H1 (cell line): ENCODE results near the gene SLIT3. TPM values are rescaled to one million over a fixed set of nuclear protein-coding genes. Genes with fewer than 3 reads are reported as not detected.

Experiments
- CTCF ChIA-PET: fragments of 300-600 bp; sonication (Branson Sonifier 250); formaldehyde crosslinking; loops from one replicate; lab custom pipeline; 2021; ENCODE audit not compliant: partially characterized antibody; lab: Charles Lee
- POLR2A ChIA-PET: fragments of 300-600 bp; sonication (Branson Sonifier 250); formaldehyde crosslinking; loops from one replicate; lab custom pipeline; 2021; ENCODE audit warnings: inconsistent platforms; ENCODE audit not compliant: partially characterized antibody; lab: Charles Lee
- DNase-seq, 2 experiments: peaks; one replicate each; pipeline versions ENCODE4 v3.0.0 to v3.0.0-alpha.2; 2010 to 2022; ENCODE audit warnings: low spot score in 2 of 2, low read depth in 1 of 2, mixed read lengths in 1 of 2
- FAIRE-seq: peaks from 2 replicates; lab custom pipeline; 2011; peaks lifted over from hg19 to GRCh38; lab: Jason Lieb, UNC
- H2AFZ ChIP-seq: 2 replicates; pipeline ENCODE4 v1.8.1; 2012; ENCODE audit warnings: low read length, inconsistent platforms
- H2AK5ac ChIP-seq: 2 replicates; pipeline ENCODE4 v1.6.1; 2013; ENCODE audit warnings: low read depth, low read length
- H2BK120ac ChIP-seq: replicated peaks from 2 replicates; pipeline ENCODE3; 2013; ENCODE audit warnings: low read depth, low read length, inconsistent platforms
- H2BK12ac ChIP-seq: 2 replicates; pipeline ENCODE4 v1.6.1; 2013; ENCODE audit warnings: low read depth, low read length
- H2BK15ac ChIP-seq: 2 replicates; pipeline ENCODE4 v1.6.1; 2013; ENCODE audit warnings: low read length
- H2BK20ac ChIP-seq: 2 replicates; pipeline ENCODE4 v1.6.1; 2013; ENCODE audit warnings: low read length
- H2BK5ac ChIP-seq: 2 replicates; pipeline ENCODE4 v1.6.1; 2013; ENCODE audit warnings: low read depth, low read length
- H3K14ac ChIP-seq: 2 replicates; pipeline ENCODE4 v1.6.1; 2013; ENCODE audit warnings: inconsistent platforms; ENCODE audit not compliant: insufficient read length
- H3K18ac ChIP-seq: 2 replicates; pipeline ENCODE4 v1.6.1; 2013; ENCODE audit warnings: low read length; ENCODE audit errors: extremely low read depth
- H3K23ac ChIP-seq: 2 replicates; pipeline ENCODE4 v1.6.1; 2013; ENCODE audit warnings: inconsistent platforms; ENCODE audit not compliant: insufficient read length
- H3K23me2 ChIP-seq: 2 replicates; pipeline ENCODE4 v1.6.1; 2013; ENCODE audit warnings: low read depth, low read length
- H3K27ac ChIP-seq: 2 replicates; pipeline ENCODE4 v1.6.1; 2011; ENCODE audit warnings: low read depth, low read length, inconsistent platforms
- H3K27me3 ChIP-seq, 4 experiments: replicated peaks in 1 of 4; 1 replicate in 1 of 4; 2 replicates in 3 of 4; pipeline versions ENCODE4 v1.6.1 to v1.8.1; 2011 to 2013; ENCODE audit warnings: low read length in 3 of 4, mild to moderate bottlenecking in 3 of 4, inconsistent platforms in 2 of 4, mixed read lengths in 2 of 4, moderate library complexity in 1 of 4; ENCODE audit not compliant: control insufficient read depth in 3 of 4, insufficient read depth in 3 of 4; ENCODE audit errors: extremely low read depth in 1 of 4
- H3K36me3 ChIP-seq, 4 experiments: 2 replicates each; pipeline versions ENCODE4 v1.6.1 to v1.8.1; 2011 to 2013; ENCODE audit warnings: mild to moderate bottlenecking in 4 of 4, low read length in 3 of 4, moderate library complexity in 2 of 4, control low read depth in 1 of 4, inconsistent platforms in 1 of 4; ENCODE audit not compliant: insufficient read depth in 4 of 4, control insufficient read depth in 2 of 4
- H3K4ac ChIP-seq: replicated peaks from 2 replicates; pipeline ENCODE3; 2013; ENCODE audit warnings: low read length, low read depth, mixed read lengths, inconsistent platforms; ENCODE audit not compliant: insufficient read length
- H3K4me1 ChIP-seq, 4 experiments: replicated peaks in 1 of 4; 1 replicate in 1 of 4; 2 replicates in 3 of 4; pipeline versions ENCODE4 v1.6.1 to v1.8.1; 2011 to 2013; ENCODE audit warnings: low read length in 3 of 4, inconsistent platforms in 2 of 4, mixed read lengths in 1 of 4; ENCODE audit not compliant: insufficient read depth in 4 of 4, control insufficient read depth in 3 of 4
- H3K4me2 ChIP-seq, 2 experiments: 2 replicates each; pipeline versions ENCODE4 v1.6.1 to v1.8.1; 2011 to 2013; ENCODE audit warnings: low read depth in 2 of 2, low read length in 2 of 2, control low read depth in 1 of 2, inconsistent platforms in 1 of 2, mild to moderate bottlenecking in 1 of 2; ENCODE audit not compliant: insufficient read depth in 1 of 2
- H3K4me3 ChIP-seq, 4 experiments: fragments of 200-600, 300-600 bp in 1 of 4; sonication (generic), shearing (Covaris generic), sonication (Bioruptor Twin) in 1 of 4; 2 replicates each; pipeline versions ENCODE4 v1.5.1 to v1.8.1; 2011 to 2016; ENCODE audit warnings: low read length in 4 of 4, low read depth in 3 of 4, control low read depth in 2 of 4, inconsistent platforms in 2 of 4, mild to moderate bottlenecking in 2 of 4, mixed read lengths in 1 of 4, moderate library complexity in 1 of 4; ENCODE audit not compliant: insufficient read depth in 2 of 4; ENCODE audit errors: extremely low read depth in 1 of 4
- H3K56ac ChIP-seq: replicated peaks from 2 replicates; pipeline ENCODE3; 2013; ENCODE audit warnings: low read depth, mild to moderate bottlenecking, mixed read lengths, low read length, inconsistent platforms; ENCODE audit not compliant: insufficient read length
- H3K79me1 ChIP-seq: 2 replicates; pipeline ENCODE4 v1.6.1; 2013; ENCODE audit warnings: low read depth, low read length, control low read depth
- H3K79me2 ChIP-seq, 2 experiments: 2 replicates each; pipeline versions ENCODE4 v1.6.1 to v1.8.1; 2012 to 2013; ENCODE audit warnings: low read length in 2 of 2, mild to moderate bottlenecking in 2 of 2, inconsistent platforms in 1 of 2; ENCODE audit not compliant: insufficient read depth in 2 of 2, control insufficient read depth in 1 of 2
- H3K9ac ChIP-seq, 4 experiments: replicated peaks in 1 of 4; 1 replicate in 1 of 4; 2 replicates in 3 of 4; pipeline versions ENCODE4 v1.6.1 to v1.8.1; 2011 to 2013; ENCODE audit warnings: low read depth in 3 of 4, low read length in 3 of 4, control low read depth in 2 of 4, mild to moderate bottlenecking in 2 of 4, moderate library complexity in 2 of 4, inconsistent platforms in 1 of 4; ENCODE audit errors: extremely low read depth in 1 of 4
- H3K9me3 ChIP-seq, 2 experiments: 2 replicates each; pipeline versions ENCODE4 v1.6.1 to v1.8.1; 2012 to 2013; ENCODE audit warnings: mild to moderate bottlenecking in 2 of 2, moderate library complexity in 2 of 2, control low read depth in 1 of 2, inconsistent platforms in 1 of 2, low read depth in 1 of 2, low read length in 1 of 2, mixed read lengths in 1 of 2; ENCODE audit not compliant: insufficient read depth in 2 of 2
- H4K20me1 ChIP-seq, 2 experiments: replicated peaks in 1 of 2; 2 replicates each; pipeline versions ENCODE3 to v1.8.1; 2011 to 2013; ENCODE audit warnings: inconsistent platforms in 2 of 2, low read length in 2 of 2, mild to moderate bottlenecking in 1 of 2; ENCODE audit not compliant: insufficient read depth in 2 of 2, control insufficient read depth in 1 of 2
- H4K5ac ChIP-seq: 2 replicates; pipeline ENCODE4 v1.6.1; 2013; ENCODE audit warnings: low read length, low read depth, mixed read lengths, inconsistent platforms; ENCODE audit not compliant: insufficient read length
- H4K8ac ChIP-seq: 2 replicates; pipeline ENCODE4 v1.8.0; 2013; ENCODE audit warnings: mild to moderate bottlenecking, moderate library complexity, low read length, inconsistent platforms; ENCODE audit not compliant: insufficient read depth; ENCODE audit errors: extremely low read depth
- H4K91ac ChIP-seq: replicated peaks from 2 replicates; pipeline ENCODE3; 2013; ENCODE audit warnings: low read length, mixed read lengths, inconsistent platforms; ENCODE audit not compliant: insufficient read length
- TAF1 ChIP-seq: IDR thresholded peaks from 2 replicates; pipeline ENCODE4 v1.6.1; 2011; ENCODE audit warnings: mild to moderate bottlenecking, low read depth, low read length
- polyA plus RNA-seq, 7 experiments: library from polyadenylated mRNA; depleted of rRNA in 3 of 7; stranded (reverse) in 5 of 7; unstranded in 2 of 7; fragments of >200 nt in 5 of 7; fragments of 200-250 nt in 2 of 7; gene quantifications; 1 replicate in 5 of 7; 2 replicates in 1 of 7; 4 replicates in 1 of 7; pipeline versions ENCODE4 v1.2.1 to v1.2.3, GENCODE V29; 2011 to 2013; ENCODE audit warnings: missing spikeins in 2 of 7, mixed read lengths in 2 of 7
- total RNA-seq: library from RNA; stranded (reverse); fragmentation: NEBNext Ultra II Directional; extraction: Animal tissue kit (Norgen Biotek cat#: 25700); gene quantifications from 2 replicates; pipeline ENCODE4 v1.2.1, GENCODE V29; 2021

Gene SLIT3
- total and polyA plus RNA-seq, 2 of the 8 experiments (the other 6 are each of a cell fraction or from before 2014, with no cell fraction given) = 1.1 to 1.2 TPM

GRCh38 chr5:169072233-169072632 is 228.7 kb downstream of the SLIT3 start:
- Histone ChIP-seq H3K79me1 (no peaks in the 10 kb centered on the region), H4K91ac (no peak overlapping the region), H2BK120ac (no peak overlapping the region), H4K8ac (no peak overlapping the region), H3K9ac (no peak overlapping the region), H3K27me3 (no peaks in the 10 kb centered on the region; a peak in 1 of 7 replicates), H3K23ac (no peak overlapping the region), H2BK20ac (no peak overlapping the region), H3K4me3 (no peak overlapping the region), H3K36me3 (no peaks in the 10 kb centered on the region), H3K27ac (no peak overlapping the region), H2BK5ac (no peak overlapping the region), H2AFZ (no peak overlapping the region), H2BK15ac (no peak overlapping the region), H3K4me2 (no peak overlapping the region), H3K4me1 (no peaks in the 10 kb centered on the region; a peak in 2 of 7 replicates), H3K56ac (no peak overlapping the region), H2AK5ac (no peak overlapping the region), H3K9me3 (no peaks in the 10 kb centered on the region), H4K5ac (no peak overlapping the region), H3K79me2 (no peaks in the 10 kb centered on the region), H3K4ac (no peak overlapping the region), H2BK12ac (no peak overlapping the region), H3K18ac (no peak overlapping the region), H4K20me1 (no peaks in the 10 kb centered on the region), H3K14ac (no peak overlapping the region), H3K23me2 (peaks cover 4% of the 10 kb centered on the region; the same call in 1 of the 2 replicates)
- TF ChIP-seq TAF1 = no peak
- FAIRE-seq (no peak), DNase-seq (no peak)
- CTCF ChIA-PET = interaction anchor here (0.8 to 1.7 kb wide), 3 partner anchors 18 to 85 kb away, joined by 3 to 4 read pairs (median 3); no protein-coding TSS in a partner anchor
- POLR2A ChIA-PET = no interaction called here
